ENCODE results near the gene MBD3L1.

DNA sequence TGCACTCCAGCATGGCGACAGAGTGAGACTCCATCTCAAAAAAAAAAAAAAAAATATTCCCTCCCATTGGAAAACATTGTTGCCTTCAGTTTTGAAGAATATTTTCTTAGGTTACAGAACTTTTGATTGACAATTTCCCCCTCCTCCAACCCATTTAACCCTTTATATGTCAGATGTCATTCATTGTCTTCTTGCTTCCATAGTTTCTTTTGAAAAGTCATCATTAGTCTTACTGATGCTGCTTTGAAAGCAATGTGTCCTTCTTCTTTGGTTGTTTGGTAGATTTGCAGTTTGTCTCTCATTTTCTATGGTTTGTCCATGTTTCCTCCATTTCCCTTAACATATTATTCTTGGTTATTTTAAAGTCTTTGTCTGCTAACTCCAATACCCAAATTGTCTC is 25.5 kb upstream of the MBD3L1 start:
- TF ChIP-seq CTCF (IDR thresholded peaks at IDR 0.05; ENCODE audit: low read depth, low read length, poor library complexity, severe bottlenecking) (no peak), EZH2phosphoT487 (IDR thresholded peaks at IDR 0.05; ENCODE audit: borderline replicate concordance, low read length) (no peak)

Data from DOHH2 (cell line).